Gastroesophageal sphincter (tissue), 3 donors: ENCODE results near the gene ADAMTS19.

Source experiments
- CTCF ChIP-seq, 4 experiments: fragments of 200-600 bp in 2 of 4; fragments of 450-650 bp in 2 of 4; sonication (generic) in 1 of 4; IDR thresholded peaks; one replicate each; pipeline ENCODE4 v1.5.1; 2017 to 2019; ENCODE audit warnings: antibody characterized with exemption in 4 of 4, mild to moderate bottlenecking in 2 of 4, moderate library complexity in 2 of 4
- EP300 ChIP-seq: sonication (generic); formaldehyde crosslinking; IDR thresholded peaks from one replicate; pipeline ENCODE4 v1.6.1; 2017; ENCODE audit warnings: antibody characterized with exemption, mild to moderate bottlenecking
- POLR2A ChIP-seq, 2 donors: fragments of 450-650 bp; IDR thresholded peaks; one replicate each; pipeline ENCODE4 v1.6.1; 2017; ENCODE audit warnings: antibody characterized with exemption in 2 of 2, mild to moderate bottlenecking in 2 of 2, moderate library complexity in 1 of 2
- POLR2AphosphoS5 ChIP-seq: sonication (generic); formaldehyde crosslinking; IDR thresholded peaks from one replicate; pipeline ENCODE4 v1.6.1; 2017; ENCODE audit warnings: antibody characterized with exemption

GRCh38 chr5:129622531-129622930, 162.4 kb downstream of the ADAMTS19 start:
- TF ChIP-seq CTCF (IDR thresholded peaks at IDR 0.05) (no peak), POLR2AphosphoS5 (no peak), POLR2A (IDR thresholded peaks at IDR 0.05) (no peak), EP300 (no peak)
